ES-I3 (cell line): ENCODE data around the gene MED13L.

ENCODE experiments used
- H3K36me3 ChIP-seq: 2 replicates; pipeline ENCODE4 v1.6.1; 2013; ENCODE audit warnings: mild to moderate bottlenecking, low read length, control low read depth, moderate library complexity; ENCODE audit not compliant: insufficient read depth
- H3K4me1 ChIP-seq: 2 replicates; pipeline ENCODE4 v1.6.1; 2013; ENCODE audit warnings: mild to moderate bottlenecking, control low read depth, low read length; ENCODE audit not compliant: insufficient read depth
- H3K9ac ChIP-seq: 2 replicates; pipeline ENCODE4 v1.6.1; 2013; ENCODE audit warnings: low read depth, mild to moderate bottlenecking, low read length, moderate library complexity
- H3K9me3 ChIP-seq: 2 replicates; pipeline ENCODE4 v1.6.1; 2013; ENCODE audit warnings: mild to moderate bottlenecking, low read length, moderate library complexity; ENCODE audit not compliant: control insufficient read depth, insufficient read depth

Gene MED13L

GRCh38 chr12:115962216-115962615 is 315.3 kb downstream of the MED13L start:
- peaks cover 10% of the 10 kb centered on the region for H3K36me3 ChIP-seq
- H3K9ac ChIP-seq: no peak overlapping the region
- H3K4me1 ChIP-seq: no peaks in the 10 kb centered on the region
- no peaks in the 10 kb centered on the region for H3K9me3 ChIP-seq

DNA sequence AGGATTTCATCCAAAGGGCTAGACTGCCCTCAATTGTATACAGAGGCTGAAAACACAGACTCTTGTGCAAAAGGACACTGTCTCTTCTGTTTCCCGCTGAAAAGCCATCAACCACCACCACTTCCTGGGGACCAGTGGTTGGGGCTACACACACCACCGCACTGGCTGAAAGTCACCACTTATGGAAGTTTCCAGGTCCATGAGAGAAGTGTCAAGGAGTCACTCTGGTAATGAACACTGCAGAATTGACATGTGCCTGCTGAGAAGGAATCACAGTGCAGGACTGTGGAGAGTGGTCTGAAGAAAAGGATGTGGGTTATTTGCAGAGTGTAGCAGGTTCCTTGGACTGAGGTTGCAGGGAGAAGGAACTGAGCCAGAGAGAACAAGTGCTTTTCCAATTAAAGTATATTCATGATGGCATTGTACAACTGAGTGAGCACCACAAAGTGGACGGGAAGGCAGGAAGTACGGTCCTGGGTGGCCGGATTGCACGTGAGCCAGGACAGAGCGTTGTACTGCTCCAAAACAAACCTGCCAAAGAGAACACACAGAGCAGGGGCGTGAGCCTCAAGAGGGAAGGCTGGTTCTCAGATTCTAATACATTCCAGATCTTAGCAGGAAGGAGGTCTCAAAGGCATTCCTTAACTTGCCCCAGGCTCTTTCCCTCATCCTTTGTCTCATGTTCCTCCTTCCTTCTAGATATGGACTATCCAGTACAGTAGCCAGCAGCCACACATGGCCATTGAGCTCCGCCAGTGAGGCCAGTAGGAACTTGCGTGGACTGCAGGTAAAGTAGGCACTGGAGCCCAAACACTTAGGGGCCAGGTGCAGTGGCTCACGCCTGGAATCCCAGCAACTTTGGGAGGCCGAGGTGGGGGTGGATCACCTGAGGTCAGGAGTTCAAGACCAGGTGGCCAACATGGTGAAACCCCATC is 316.4 kb downstream of the MED13L start:
- Histone ChIP-seq H3K9me3 (no peaks in the 10 kb centered on the region), H3K4me1 (no peaks in the 10 kb centered on the region), H3K9ac (no peak overlapping the region), H3K36me3 (peaks cover 10% of the 10 kb centered on the region)

DNA sequence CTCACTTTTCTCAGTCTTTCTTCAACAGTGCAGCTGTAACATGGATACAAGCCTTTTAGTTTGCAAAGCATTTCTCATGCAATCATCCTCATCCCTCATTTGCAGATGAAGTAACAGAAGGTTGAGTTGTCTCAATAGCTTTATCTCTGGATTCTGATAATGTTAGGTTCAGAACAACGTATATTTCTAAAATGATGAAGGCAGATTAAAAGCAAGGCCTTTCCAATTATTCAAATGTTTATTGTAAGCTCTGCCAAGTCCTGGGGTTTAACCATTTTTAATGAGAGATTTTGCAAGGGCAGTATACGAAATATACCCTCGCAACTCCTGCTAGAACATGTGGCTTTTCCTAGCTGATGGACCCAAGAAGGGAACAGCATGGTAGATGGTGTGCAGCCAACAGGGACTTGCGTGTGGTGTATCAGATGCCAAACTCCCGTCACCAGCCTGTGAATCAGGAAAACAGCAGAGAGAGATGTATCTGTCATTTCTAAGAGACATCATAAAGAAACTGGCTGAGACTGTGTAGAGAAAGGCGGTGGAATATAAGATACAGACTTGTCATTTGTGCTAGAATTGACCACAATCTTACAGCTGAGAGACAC is 319.7 kb downstream of the MED13L start:
- peaks cover 4% of the 10 kb centered on the region; the same call in 1 of the 2 replicates for H3K4me1 ChIP-seq
- no peaks in the 10 kb centered on the region for H3K9me3 ChIP-seq
- H3K9ac ChIP-seq: no peak overlapping the region
- H3K36me3 ChIP-seq: peaks cover 10% of the 10 kb centered on the region

DNA sequence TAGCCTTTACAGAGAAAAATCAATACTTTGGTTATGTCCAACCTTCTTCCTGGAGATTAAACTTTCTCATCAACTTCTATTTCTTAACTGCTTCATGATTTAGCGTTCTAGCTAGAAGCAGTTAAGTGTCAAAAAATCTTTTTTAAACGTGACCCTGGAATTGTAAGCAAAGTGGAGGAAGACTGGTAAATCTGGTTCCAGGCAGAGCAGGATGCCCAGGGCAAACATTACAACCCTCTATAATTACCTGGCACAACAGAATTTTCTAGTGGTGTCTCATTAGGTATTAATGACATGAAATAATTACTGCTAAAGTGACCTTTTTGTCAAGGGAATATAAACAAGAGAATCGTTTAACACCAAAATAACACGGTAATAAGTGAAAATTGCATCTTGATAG is 320.8 kb downstream of the MED13L start:
- peaks cover 10% of the 10 kb centered on the region for H3K36me3 ChIP-seq
- H3K9me3 ChIP-seq: no peaks in the 10 kb centered on the region
- H3K4me1 ChIP-seq: peaks cover 4% of the 10 kb centered on the region; the same call in 1 of the 2 replicates
- no peak overlapping the region for H3K9ac ChIP-seq

DNA sequence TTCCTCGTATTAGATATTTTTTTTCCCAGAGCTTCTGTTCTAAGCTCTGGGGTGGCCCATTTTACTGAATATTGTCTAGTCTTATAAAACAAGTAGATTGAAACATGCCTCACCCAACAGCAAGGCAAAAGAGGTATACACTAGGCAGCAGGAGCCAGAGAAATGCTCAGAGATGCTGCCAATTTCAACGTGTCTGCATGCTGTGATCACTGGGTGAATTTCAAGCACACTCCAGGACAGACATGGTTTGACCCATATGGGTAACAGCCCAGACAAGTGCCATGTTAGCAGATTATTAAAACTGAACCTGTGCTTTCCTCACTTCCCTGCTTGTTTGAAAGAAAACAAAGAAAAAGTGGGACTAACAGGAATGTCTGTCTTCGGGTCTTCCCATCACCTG is 321.3 kb downstream of the MED13L start:
- H3K9me3 ChIP-seq: no peaks in the 10 kb centered on the region
- H3K4me1 ChIP-seq: peaks cover 4% of the 10 kb centered on the region; the same call in 1 of the 2 replicates
- H3K36me3 ChIP-seq: peaks cover 9% of the 10 kb centered on the region

GRCh38 chr12:115953450-115953849 is 324.0 kb downstream of the MED13L start:
- peaks cover 4% of the 10 kb centered on the region; the same call in 1 of the 2 replicates for H3K4me1 ChIP-seq
- no peak overlapping the region for H3K9ac ChIP-seq
- no peaks in the 10 kb centered on the region for H3K36me3 ChIP-seq
- H3K9me3 ChIP-seq: no peaks in the 10 kb centered on the region

More for the DNA sequence above, 321.3 kb downstream of the MED13L start:
- no peak overlapping the region for H3K9ac ChIP-seq

DNA sequence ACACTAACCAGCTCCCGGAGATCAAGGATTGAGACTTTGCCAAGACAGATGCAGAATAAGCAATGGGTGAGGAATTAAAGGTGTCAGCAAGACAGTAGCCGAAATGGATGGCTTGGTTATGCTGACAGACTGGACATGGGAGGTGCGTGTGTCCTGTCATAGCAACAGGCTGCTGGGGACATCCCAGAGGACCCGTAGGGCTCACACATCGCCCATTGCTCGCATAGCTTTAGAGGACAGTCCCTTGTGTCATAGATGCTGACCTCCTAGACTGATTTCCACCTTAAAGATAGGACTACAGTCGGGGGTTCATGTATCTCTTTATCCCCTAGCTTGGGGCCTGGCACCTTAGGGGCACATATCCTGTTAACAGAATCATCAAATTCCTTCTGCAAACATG is 324.5 kb downstream of the MED13L start:
- peaks cover 4% of the 10 kb centered on the region; the same call in 1 of the 2 replicates for H3K4me1 ChIP-seq
- H3K9ac ChIP-seq: no peak overlapping the region
- no peaks in the 10 kb centered on the region for H3K9me3 ChIP-seq
- H3K36me3 ChIP-seq: no peaks in the 10 kb centered on the region

DNA sequence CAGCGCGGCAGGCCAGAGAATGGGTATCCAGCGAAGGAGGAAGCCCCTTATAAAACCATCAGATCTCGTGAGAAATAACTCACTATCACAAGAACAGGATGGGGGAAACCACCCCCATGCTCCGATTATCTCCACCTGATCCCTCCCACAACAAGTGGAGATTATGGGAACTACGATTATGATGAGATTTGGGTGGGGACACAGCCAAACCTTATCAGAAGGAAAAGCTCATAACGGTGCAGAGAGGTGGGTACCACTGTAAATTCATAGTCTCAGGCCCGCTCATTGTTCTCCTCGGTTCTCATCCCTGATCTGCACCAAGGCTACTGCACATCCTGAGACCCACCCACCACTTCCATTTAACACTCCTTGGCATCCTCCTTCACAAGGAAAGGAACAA is 326.5 kb downstream of the MED13L start:
- Histone ChIP-seq H3K9me3 (no peaks in the 10 kb centered on the region), H3K9ac (no peak overlapping the region), H3K4me1 (peaks cover 4% of the 10 kb centered on the region; the same call in 1 of the 2 replicates), H3K36me3 (no peaks in the 10 kb centered on the region)

DNA sequence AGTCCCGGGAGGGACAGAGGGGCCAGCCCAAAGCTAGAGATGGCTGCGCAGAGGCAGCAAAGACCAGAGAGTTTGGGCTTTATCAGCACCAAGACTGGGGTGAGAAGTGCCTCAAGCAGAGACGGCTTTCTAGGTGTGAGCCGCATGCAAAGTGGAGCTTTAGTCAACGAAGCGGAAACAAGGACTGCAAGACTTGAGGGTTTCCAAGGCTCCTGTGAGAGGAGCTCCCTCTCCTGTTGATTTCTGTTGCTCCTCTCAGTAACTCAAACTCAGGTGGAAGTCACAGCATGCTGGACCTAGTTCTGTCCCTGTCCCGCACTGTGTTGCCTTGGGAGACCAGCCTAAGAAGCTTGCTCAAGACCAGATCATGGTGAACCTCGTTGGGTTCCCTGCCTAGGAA is 327.8 kb downstream of the MED13L start:
- Histone ChIP-seq H3K9ac (no peak overlapping the region), H3K36me3 (no peaks in the 10 kb centered on the region), H3K4me1 (peaks cover 4% of the 10 kb centered on the region; the same call in 1 of the 2 replicates), H3K9me3 (no peaks in the 10 kb centered on the region)

DNA sequence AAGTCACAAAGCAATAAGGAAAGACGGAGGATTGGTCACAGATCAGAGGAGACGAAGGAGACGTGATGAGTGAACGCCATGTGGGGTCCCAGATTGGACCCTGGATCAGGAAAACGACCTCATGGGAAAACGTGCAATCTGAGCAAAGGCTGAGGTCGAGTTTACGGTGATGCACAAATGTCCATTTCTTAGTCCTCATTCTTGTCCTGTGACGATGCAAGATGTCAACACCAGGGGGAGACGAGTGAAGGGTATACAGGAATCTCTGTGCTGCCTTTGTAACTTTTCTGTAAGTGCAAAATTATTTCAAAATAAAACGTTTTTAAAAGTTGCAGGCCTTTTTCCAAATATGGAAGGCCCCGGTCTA is 329.8 kb downstream of the MED13L start:
- no peaks in the 10 kb centered on the region for H3K4me1 ChIP-seq
- H3K9ac ChIP-seq: no peak overlapping the region
- no peaks in the 10 kb centered on the region for H3K9me3 ChIP-seq
- H3K36me3 ChIP-seq: no peaks in the 10 kb centered on the region

DNA sequence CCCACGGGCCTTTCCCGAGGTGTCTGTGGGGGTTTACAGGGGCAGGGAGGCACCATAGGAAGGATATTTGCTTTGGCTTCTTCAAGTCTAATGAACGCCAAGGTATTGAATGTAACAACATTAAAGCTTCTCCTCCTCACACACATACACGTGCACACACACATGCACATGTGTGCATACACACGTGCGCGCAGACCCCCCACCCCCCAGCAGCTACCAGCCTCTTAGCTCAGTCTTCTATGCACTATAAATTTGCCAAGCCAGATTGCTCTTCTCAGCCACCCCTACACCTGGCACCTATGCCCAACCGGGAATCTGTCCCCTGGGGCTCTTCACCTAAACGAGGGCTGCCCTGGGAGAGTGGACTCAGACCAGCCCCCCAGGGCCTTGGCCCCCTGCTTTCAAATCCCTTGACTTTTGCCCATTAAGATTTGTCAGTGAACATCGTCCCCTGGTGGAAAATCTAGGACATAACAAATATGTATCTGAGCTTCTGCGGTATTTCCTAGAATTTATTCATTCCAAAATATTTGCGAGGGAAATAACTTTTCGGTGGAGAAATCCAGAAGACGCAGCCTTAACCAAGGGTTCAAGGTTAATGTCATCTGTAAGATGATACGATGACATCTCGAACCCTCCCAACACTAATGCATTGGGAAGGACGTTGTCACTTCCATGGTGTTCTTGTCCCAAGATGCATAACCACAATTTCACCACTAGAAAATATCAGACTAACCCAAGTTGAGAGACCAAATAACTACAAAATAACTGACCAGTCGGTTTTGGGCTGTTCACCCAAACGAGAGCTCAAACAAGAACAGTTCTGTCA is 330.4 kb downstream of the MED13L start:
- no peak overlapping the region for H3K9ac ChIP-seq
- H3K9me3 ChIP-seq: no peaks in the 10 kb centered on the region
- no peaks in the 10 kb centered on the region for H3K36me3 ChIP-seq
- H3K4me1 ChIP-seq: no peaks in the 10 kb centered on the region

DNA sequence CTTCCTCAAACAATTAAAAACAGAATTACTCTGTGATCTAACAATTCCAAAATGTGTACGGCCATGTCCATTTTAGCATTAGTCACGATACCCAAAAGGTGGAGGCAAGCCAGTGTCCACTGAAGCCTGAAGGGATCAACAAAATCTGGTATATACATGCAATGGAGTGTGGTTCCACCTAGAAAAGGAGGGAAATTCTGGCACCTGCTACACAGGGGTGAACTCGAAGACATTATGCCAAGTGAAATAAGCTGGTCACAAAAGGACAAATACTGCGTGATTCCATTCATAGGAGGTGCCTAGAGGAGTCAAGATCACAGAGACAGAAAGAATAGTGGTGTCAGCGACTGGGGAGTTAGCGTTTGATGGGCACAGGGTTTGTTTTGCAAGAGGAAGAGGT is 331.4 kb downstream of the MED13L start:
- H3K4me1 ChIP-seq: no peaks in the 10 kb centered on the region
- H3K9ac ChIP-seq: no peak overlapping the region
- H3K36me3 ChIP-seq: no peaks in the 10 kb centered on the region
- no peaks in the 10 kb centered on the region for H3K9me3 ChIP-seq

- H3K9ac ChIP-seq: no peak overlapping the region
- no peaks in the 10 kb centered on the region for H3K9me3 ChIP-seq
- H3K36me3 ChIP-seq: no peaks in the 10 kb centered on the region
- H3K4me1 ChIP-seq: no peaks in the 10 kb centered on the region
Measured at GRCh38 chr12:115945491-115945885, 332.0 kb downstream of the MED13L start.

DNA sequence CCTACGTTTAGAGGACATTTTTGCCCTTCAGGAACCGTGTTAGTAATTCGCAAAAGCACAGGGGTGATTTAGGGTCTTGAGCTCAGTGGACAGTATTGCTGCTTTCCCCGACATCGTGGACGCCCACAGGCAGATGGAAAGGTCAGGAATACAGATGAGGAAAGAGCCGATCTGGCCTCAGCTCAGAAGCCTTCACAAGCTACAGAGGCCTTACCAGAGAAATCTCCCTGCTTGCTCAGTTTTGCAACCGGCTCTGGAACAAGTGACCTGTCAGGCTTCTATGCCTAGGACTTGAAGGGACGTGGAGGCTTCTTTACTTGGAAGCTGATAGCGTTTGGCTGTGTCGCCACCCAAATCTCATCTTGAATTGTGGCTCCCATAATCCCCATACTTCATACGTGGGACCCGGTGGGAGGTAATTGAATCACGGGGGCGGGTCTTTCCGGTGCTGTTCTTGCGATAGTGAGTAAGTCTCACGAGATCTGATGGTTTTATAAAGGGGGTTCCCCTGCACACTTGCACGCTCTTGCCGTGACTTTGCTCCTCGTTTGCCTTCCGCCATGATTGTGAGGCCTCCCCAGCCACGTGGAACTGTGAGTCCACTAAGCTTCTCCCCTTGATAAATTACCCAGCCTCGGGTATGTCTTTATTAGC is 332.5 kb downstream of the MED13L start:
- no peaks in the 10 kb centered on the region for H3K36me3 ChIP-seq
- no peaks in the 10 kb centered on the region for H3K9me3 ChIP-seq
- H3K9ac ChIP-seq: no peak overlapping the region
- no peaks in the 10 kb centered on the region for H3K4me1 ChIP-seq
